Brain microvascular endothelial cell (primary cell): ENCODE data around the gene FANCI.
A peak's percentile ranks its signal among the peaks of the same experiment; 100 is the strongest.

ENCODE experiments used
- DNase-seq: peaks from one replicate; pipeline ENCODE4 v3.0.0-alpha.2; 2020
- H3K27ac ChIP-seq: fragments of 250-450 bp; sonication (Bioruptor Pico); 2 replicates; pipeline ENCODE4 v1.5.1; 2020; ENCODE audit warnings: mild to moderate bottlenecking, moderate library complexity
- H3K27me3 ChIP-seq: fragments of 250-450 bp; sonication (Bioruptor Pico); replicated peaks from 2 replicates; pipeline ENCODE4 v1.5.1; 2020; ENCODE audit warnings: mild to moderate bottlenecking
- H3K36me3 ChIP-seq: fragments of 250-450 bp; sonication (Bioruptor Pico); replicated peaks from 2 replicates; pipeline ENCODE4 v1.5.1; 2020; ENCODE audit warnings: mild to moderate bottlenecking
- H3K4me3 ChIP-seq: 2 replicates; pipeline ENCODE4 v1.5.1; 2011; ENCODE audit warnings: low read depth, mild to moderate bottlenecking, control low read depth, low read length, moderate library complexity
- CTCF ChIP-seq: IDR thresholded peaks from 2 replicates; pipeline ENCODE4 v1.5.1; 2011; ENCODE audit warnings: low read depth, mild to moderate bottlenecking, moderate library complexity, low read length, control low read depth, inconsistent platforms; ENCODE audit errors: missing control alignments
- in situ Hi-C: cut with HindIII; loops from 2 replicates; pipeline ENCODE4 v1.10.0; 2017; ENCODE audit warnings: low sequenced_read_pairs, low pct_ligation_motif_present

The FANCI gene

GRCh38 chr15:89203705-89204273 lies 40.0 kb upstream of the FANCI start:
- no peak overlapping the region for H3K4me3 ChIP-seq
- H3K27me3 ChIP-seq, result no peaks in the 10 kb centered on the region
- no peak overlapping the region for H3K27ac ChIP-seq
- no peak for DNase-seq
- in situ Hi-C loops, result no loop called here
- H3K36me3 ChIP-seq, result no peaks in the 10 kb centered on the region
- no peak for TF ChIP-seq CTCF

GRCh38 chr15:89205991-89206585 lies 37.7 kb upstream of the FANCI start:
- no peaks in the 10 kb centered on the region for H3K36me3 ChIP-seq
- no peak overlapping the region for H3K27ac ChIP-seq
- H3K4me3 ChIP-seq, result no peak overlapping the region
- in situ Hi-C loops, result no loop called here
- no peaks in the 10 kb centered on the region for H3K27me3 ChIP-seq
- TF ChIP-seq CTCF, result no peak
- no peak for DNase-seq

- no peaks in the 10 kb centered on the region for H3K27me3 ChIP-seq
- in situ Hi-C loops, result no loop called here
- DNase-seq, result peak; percentile 61
- no peak overlapping the region for H3K4me3 ChIP-seq
- H3K27ac ChIP-seq, result no peak overlapping the region
- no peaks in the 10 kb centered on the region for H3K36me3 ChIP-seq
- TF ChIP-seq CTCF, result peak; percentile 100
Observed at GRCh38 chr15:89206908-89207331, 36.9 kb upstream of the FANCI start.

GRCh38 chr15:89208256-89208655 lies 35.5 kb upstream of the FANCI start:
- H3K27me3 ChIP-seq, result no peaks in the 10 kb centered on the region
- H3K36me3 ChIP-seq, result no peaks in the 10 kb centered on the region
- H3K27ac ChIP-seq, result no peak overlapping the region
- in situ Hi-C loops, result no loop called here
- no peak for TF ChIP-seq CTCF
- no peak for DNase-seq
- no peak overlapping the region for H3K4me3 ChIP-seq

GRCh38 chr15:89209057-89209456 lies 34.7 kb upstream of the FANCI start:
- Histone ChIP-seq H3K27ac (no peak overlapping the region), H3K4me3 (no peak overlapping the region), H3K36me3 (no peaks in the 10 kb centered on the region), H3K27me3 (no peaks in the 10 kb centered on the region)
- TF ChIP-seq CTCF, result no peak
- in situ Hi-C loops, result no loop called here
- no peak for DNase-seq

- in situ Hi-C loops, result no loop called here
- no peak for DNase-seq
- no peak for TF ChIP-seq CTCF
- Histone ChIP-seq H3K4me3 (no peak overlapping the region), H3K36me3 (no peaks in the 10 kb centered on the region), H3K27me3 (no peaks in the 10 kb centered on the region), H3K27ac (no peak overlapping the region)
Observed at GRCh38 chr15:89211678-89212170, 32.1 kb upstream of the FANCI start.
